ENCODE results near the gene CNPY2. TPM values are rescaled to one million over a fixed set of nuclear protein-coding genes. Genes with fewer than 3 reads are reported as not detected.

CNPY2 gene
- total and polyA plus RNA-seq, 2 donors (not counting 3 experiments of a cell fraction or from before 2014, with no cell fraction given) = 183 to 256 TPM

DNA sequence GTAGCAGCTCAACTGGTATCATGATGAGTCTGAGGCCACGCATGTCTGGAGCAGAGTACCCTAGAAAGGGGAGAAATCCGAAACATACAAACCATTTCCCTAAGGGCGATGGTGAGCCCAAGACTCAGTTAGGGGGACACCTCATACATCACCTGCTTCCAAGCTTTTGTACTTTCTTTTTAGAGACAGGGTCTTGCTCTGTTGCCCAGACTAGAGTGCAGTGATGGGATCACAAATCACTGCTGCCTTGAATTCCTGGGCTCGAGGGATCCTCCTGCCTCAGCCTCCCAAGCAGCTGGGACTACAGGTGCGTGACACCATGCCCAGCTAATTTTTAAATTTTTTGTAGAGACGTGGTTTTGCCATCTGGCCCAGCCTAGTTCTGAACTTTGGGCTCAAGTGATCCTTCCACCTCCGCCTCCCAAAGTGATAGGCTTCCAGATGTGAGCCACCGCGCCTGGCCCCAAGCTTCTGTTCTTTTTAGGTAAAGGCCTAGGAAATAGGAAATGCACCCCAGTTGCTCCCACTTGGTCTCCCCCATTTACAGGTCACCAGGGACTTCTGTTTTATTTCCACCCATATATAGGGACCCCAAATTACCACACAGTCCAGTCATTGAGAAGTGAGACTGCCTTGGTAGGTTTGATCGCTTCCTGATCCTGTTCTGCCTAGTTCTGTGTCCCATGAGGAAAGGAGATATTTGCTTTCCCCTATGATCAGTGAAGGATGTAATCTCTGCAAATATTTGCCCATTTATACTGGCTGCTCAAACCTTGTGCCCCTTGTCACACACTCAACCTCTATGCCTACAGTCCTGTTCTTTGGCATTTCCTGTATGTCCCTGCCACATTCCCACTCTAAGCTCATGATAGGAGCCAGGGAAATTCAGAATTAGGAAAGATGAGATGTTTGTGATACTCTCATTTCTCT, 46.6 kb upstream of the CNPY2 start, which contains the start of gene APOF:
Gene APOF (minus strand): TSS at position 728 of the 930 bp plus-strand sequence. CDS start 112 bp downstream, at position 616.
- DNase-seq (ENCODE audit: low read depth, low spot score) (no peak), FAIRE-seq (no peak)
- Histone ChIP-seq H3K9me3 (replicated peaks; ENCODE audit: control insufficient read depth, insufficient read depth, low read length) (no peaks in the 10 kb centered on the region), H2AFZ (ENCODE audit: low read depth, low read length) (no peak within 1 kb of the TSS), H4K20me1 (replicated peaks; ENCODE audit: control insufficient read depth, extremely low read depth, insufficient read depth, low read length) (no peaks in the 10 kb centered on the region), H3K79me2 (ENCODE audit: control insufficient read depth, insufficient read depth, low read length) (peaks cover 10% of the 10 kb centered on the region), H3K9ac (replicated peaks; ENCODE audit: extremely low read depth, insufficient read depth, low read length) (no peak within 1 kb of the TSS), H3K4me1 (ENCODE audit: control insufficient read depth, extremely low read depth, insufficient read depth, low read length) (peaks cover 14% of the 10 kb centered on the region), H3K36me3 (ENCODE audit: control insufficient read depth in 2 of 2, extremely low read depth in 1 of 2, insufficient read depth in 2 of 2, low read length in 2 of 2) (no peaks in the 10 kb centered on the region), H3K9me1 (replicated peaks; ENCODE audit: control insufficient read depth, extremely low read depth, insufficient read depth, low read length) (no peaks in the 10 kb centered on the region), H3K4me2 (ENCODE audit: insufficient read depth, low read length) (no peak within 1 kb of the TSS), H3K4me3 (replicated peaks in 1 of 3; ENCODE audit: insufficient read depth in 1 of 3, low read depth in 1 of 3, low read length in 3 of 3) (no peak within 1 kb of the TSS), H3K27ac (ENCODE audit: insufficient read depth, low read depth, low read length) (no peak within 1 kb of the TSS), H3K27me3 (ENCODE audit: control insufficient read depth in 2 of 2, insufficient read depth in 2 of 2, low read length in 2 of 2) (no peaks in the 10 kb centered on the region)
- dilution Hi-C loops (cut with MboI; ENCODE audit: extremely low pct_ligation_motif_present, low sequenced_read_pairs) = no loop called here
- intact Hi-C loops (cut with micrococcal nuclease) = loop anchor here (5.0 kb wide), 1 partner anchor 85 kb away; the partner anchor contains the start of gene TIMELESS
- no TSS peak for BruUV-seq (replicated peaks)
- TF ChIP-seq POLR2AphosphoS5 (IDR thresholded peaks at IDR 0.05; ENCODE audit: insufficient read depth, low read depth, low read length) (no peak), MYC (IDR thresholded peaks at IDR 0.05; ENCODE audit: low read depth, low read length) (no peak), POLR2A (IDR thresholded peaks at IDR 0.05; ENCODE audit: low read depth, low read length) (no peak), EZH2 (IDR thresholded peaks at IDR 0.05; ENCODE audit: borderline replicate concordance, low read depth, low read length, severe bottlenecking) (no peak), JUN (IDR thresholded peaks at IDR 0.05; ENCODE audit: borderline replicate concordance, insufficient read depth, insufficient read length, low read depth) (no peak), FOS (IDR thresholded peaks at IDR 0.05; ENCODE audit: borderline replicate concordance, insufficient read depth, low read length) (no peak), GATA2 (IDR thresholded peaks at IDR 0.05; ENCODE audit: insufficient read depth, insufficient read length, low read depth, low read length) (no peak)
- TF ChIP-seq, protein P1, sequence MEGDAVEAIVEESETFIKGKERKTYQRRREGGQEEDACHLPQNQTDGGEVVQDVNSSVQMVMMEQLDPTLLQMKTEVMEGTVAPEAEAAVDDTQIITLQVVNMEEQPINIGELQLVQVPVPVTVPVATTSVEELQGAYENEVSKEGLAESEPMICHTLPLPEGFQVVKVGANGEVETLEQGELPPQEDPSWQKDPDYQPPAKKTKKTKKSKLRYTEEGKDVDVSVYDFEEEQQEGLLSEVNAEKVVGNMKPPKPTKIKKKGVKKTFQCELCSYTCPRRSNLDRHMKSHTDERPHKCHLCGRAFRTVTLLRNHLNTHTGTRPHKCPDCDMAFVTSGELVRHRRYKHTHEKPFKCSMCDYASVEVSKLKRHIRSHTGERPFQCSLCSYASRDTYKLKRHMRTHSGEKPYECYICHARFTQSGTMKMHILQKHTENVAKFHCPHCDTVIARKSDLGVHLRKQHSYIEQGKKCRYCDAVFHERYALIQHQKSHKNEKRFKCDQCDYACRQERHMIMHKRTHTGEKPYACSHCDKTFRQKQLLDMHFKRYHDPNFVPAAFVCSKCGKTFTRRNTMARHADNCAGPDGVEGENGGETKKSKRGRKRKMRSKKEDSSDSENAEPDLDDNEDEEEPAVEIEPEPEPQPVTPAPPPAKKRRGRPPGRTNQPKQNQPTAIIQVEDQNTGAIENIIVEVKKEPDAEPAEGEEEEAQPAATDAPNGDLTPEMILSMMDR (IDR thresholded peaks at IDR 0.05; ENCODE audit: extremely low read depth in 1 of 2, insufficient read depth in 1 of 2, low read depth in 1 of 2, low read length in 2 of 2) = no peak
- TF ChIP-seq, protein P2, sequence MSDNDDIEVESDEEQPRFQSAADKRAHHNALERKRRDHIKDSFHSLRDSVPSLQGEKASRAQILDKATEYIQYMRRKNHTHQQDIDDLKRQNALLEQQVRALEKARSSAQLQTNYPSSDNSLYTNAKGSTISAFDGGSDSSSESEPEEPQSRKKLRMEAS (IDR thresholded peaks at IDR 0.05; ENCODE audit: insufficient read depth, insufficient read length) = no peak
- POLR2A ChIA-PET = interaction anchor here (0.6 kb wide), 1 partner anchor 31 kb away, joined by 3 read pairs; no protein-coding TSS in a partner anchor
- CTCF ChIA-PET = interaction anchor here (1.1 kb wide), 2 partner anchors 21 to 102 kb away, joined by 3 to 4 read pairs; no protein-coding TSS in a partner anchor
